Pulmonary artery endothelial cell (primary cell): Measurements from ENCODE around the gene PFN3. TPM values are rescaled to one million over a fixed set of nuclear protein-coding genes. Genes with fewer than 3 reads are reported as not detected.
"Not testable (repeated sequence)": the region's sequence is repeated elsewhere in the genome, so short reads cannot be mapped to it uniquely, and the experiment has no call there.

ENCODE experiments used
- DNase-seq: peaks from one replicate; pipeline ENCODE4 v3.0.0-alpha.2; 2011; ENCODE audit warnings: low read depth, low spot score
- total RNA-seq: library from RNA; depleted of rRNA; stranded (reverse); fragments of >200 nt; gene quantifications from 2 replicates; pipeline ENCODE4 v1.2.3, GENCODE V29; 2014

The PFN3 gene
- total RNA-seq, 1 donor from 2014 or later, result not detected

GRCh38 chr5:177425801-177426565 lies 25.5 kb upstream of the PFN3 start:
- DNase-seq, result peak; percentile 100

GRCh38 chr5:177425196-177425800 lies 24.8 kb upstream of the PFN3 start:
- no peak for DNase-seq

- DNase-seq, result no peak
Observed at GRCh38 chr5:177423671-177424070, 23.2 kb upstream of the PFN3 start.

- DNase-seq, result no peak
Observed at GRCh38 chr5:177421062-177421798, 20.8 kb upstream of the PFN3 start.

- DNase-seq, result not testable (repeated sequence)
Observed at GRCh38 chr5:177420472-177420871, 20.0 kb upstream of the PFN3 start.

GRCh38 chr5:177419046-177419445 lies 18.6 kb upstream of the PFN3 start:
- DNase-seq, result no peak

- not testable (repeated sequence) for DNase-seq
Observed at GRCh38 chr5:177417081-177417480, 16.6 kb upstream of the PFN3 start.

- no peak for DNase-seq
Observed at GRCh38 chr5:177414481-177414880, 14.0 kb upstream of the PFN3 start.

- DNase-seq, result no peak
Observed at GRCh38 chr5:177412603-177413233, 12.3 kb upstream of the PFN3 start.

GRCh38 chr5:177410575-177410974 lies 10.1 kb upstream of the PFN3 start:
- no peak for DNase-seq

GRCh38 chr5:177409043-177409801 lies 8.8 kb upstream of the PFN3 start, which contains the start of gene F12:
Gene F12, minus strand, starts transcription at chr5:177409564. Its CDS starts 37 bp downstream, at chr5:177409527.
- DNase-seq, result no peak

- DNase-seq, result no peak
Observed at GRCh38 chr5:177405805-177406204, 5.3 kb upstream of the PFN3 start.

GRCh38 chr5:177405312-177405711 lies 4.9 kb upstream of the PFN3 start:
- DNase-seq, result no peak

- DNase-seq, result no peak
Observed at GRCh38 chr5:177404641-177405179, 4.2 kb upstream of the PFN3 start.

- peak; percentile 45 for DNase-seq
Observed at GRCh38 chr5:177403792-177404640, 3.6 kb upstream of the PFN3 start.

GRCh38 chr5:177403102-177403791 lies 2.8 kb upstream of the PFN3 start:
- DNase-seq, result no peak

GRCh38 chr5:177402271-177403043 lies 2.0 kb upstream of the PFN3 start:
- DNase-seq, result no peak

- DNase-seq, result no peak
Observed at GRCh38 chr5:177397875-177398390, 2.5 kb downstream of the PFN3 start.
